ENCODE data around the gene CCDC69.

DNA sequence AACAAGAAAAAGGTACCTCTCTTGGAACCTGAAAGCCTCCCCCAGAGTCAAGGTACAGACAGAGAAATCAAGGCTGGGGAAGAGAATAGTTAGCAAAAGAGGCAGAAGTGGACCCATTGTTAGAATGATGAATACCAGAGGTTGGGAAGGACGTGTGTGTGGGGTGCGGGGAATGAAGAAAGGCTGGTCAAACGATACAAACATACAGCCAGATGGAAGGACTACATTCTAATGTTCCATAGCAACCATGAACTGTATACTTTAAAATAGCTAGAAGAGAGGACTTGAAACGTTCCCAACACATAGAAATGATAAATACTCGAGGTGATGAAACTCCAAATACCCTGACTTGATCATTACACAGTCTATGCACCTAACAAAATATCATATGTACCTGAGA lies 7.1 kb downstream of the CCDC69 start:
- TF ChIP-seq KDM1A (IDR thresholded peaks at IDR 0.05; ENCODE audit: borderline replicate concordance, low read length) (no peak), CTCF (IDR thresholded peaks at IDR 0.05; ENCODE audit: control extremely low read depth in 1 of 3, insufficient read depth in 1 of 3, low read depth in 1 of 3, low read length in 3 of 3) (no peak), RNF2 (IDR thresholded peaks at IDR 0.05; ENCODE audit: borderline replicate concordance, low read depth, low read length, missing control alignments, poor library complexity, severe bottlenecking) (no peak), POLR2A (IDR thresholded peaks at IDR 0.05; ENCODE audit: control extremely low read depth in 1 of 2, low read depth in 2 of 2, low read length in 2 of 2) (no peak), YY1 (IDR thresholded peaks at IDR 0.05; ENCODE audit: low read depth, low read length) (no peak), SIN3A (conservative IDR thresholded peaks at IDR 0.05 in 1 of 2, IDR thresholded peaks at IDR 0.05 in 1 of 2; ENCODE audit: low read depth in 1 of 2, low read length in 2 of 2) (no peak), EZH2 (IDR thresholded peaks at IDR 0.05; ENCODE audit: low read depth, low read length, severe bottlenecking) (no peak)
